ENCODE results near the gene XYLT2.
"Not testable (repeated sequence)": the region's sequence is repeated elsewhere in the genome, so short reads cannot be mapped to it uniquely, and the experiment has no call there.

The XYLT2 gene

GRCh38 chr17:50299776-50300175, 46.1 kb upstream of the XYLT2 start:
- H3K79me2 ChIP-seq (ENCODE audit: insufficient read depth, low read length), result no peaks in the 10 kb centered on the region
- H3K9ac ChIP-seq (ENCODE audit: low read depth, low read length, poor library complexity, severe bottlenecking), result no peak overlapping the region
- H3K4me2 ChIP-seq (ENCODE audit: low read depth, low read length, poor library complexity, severe bottlenecking), result no peak overlapping the region
- no peaks in the 10 kb centered on the region for H3F3A ChIP-seq (ENCODE audit: low read depth)
- no peaks in the 10 kb centered on the region for H3K27me3 ChIP-seq (ENCODE audit: insufficient read depth, low read length, poor library complexity, severe bottlenecking)
- no peaks in the 10 kb centered on the region for H3K36me3 ChIP-seq (ENCODE audit: insufficient read depth, low read length)
- no peak overlapping the region for H2AFZ ChIP-seq (ENCODE audit: low read length)
- no peak overlapping the region for H3K4me3 ChIP-seq (ENCODE audit: low read length, poor library complexity, severe bottlenecking)
- no peaks in the 10 kb centered on the region for H4K20me1 ChIP-seq (ENCODE audit: insufficient read depth, low read length, poor library complexity, severe bottlenecking)
- no peaks in the 10 kb centered on the region for H3K9me3 ChIP-seq (ENCODE audit: insufficient read depth, low read depth, low read length)
- TF ChIP-seq EZH2phosphoT487 (IDR thresholded peaks at IDR 0.05; ENCODE audit: borderline replicate concordance) (no peak), CTCF (conservative IDR thresholded peaks at IDR 0.05; ENCODE audit: low read length) (no peak)
- H3K4me1 ChIP-seq (ENCODE audit: insufficient read depth, low read length, poor library complexity, severe bottlenecking), result no peaks in the 10 kb centered on the region
- no peaks in the 10 kb centered on the region for H3K9me2 ChIP-seq (replicated peaks; ENCODE audit: low read depth, low read length)

- H3K4me1 ChIP-seq (ENCODE audit: insufficient read depth, low read length, poor library complexity, severe bottlenecking); H3F3A ChIP-seq (ENCODE audit: low read depth); H4K20me1 ChIP-seq (ENCODE audit: insufficient read depth, low read length, poor library complexity, severe bottlenecking); H3K4me3 ChIP-seq (ENCODE audit: low read length, poor library complexity, severe bottlenecking); H3K36me3 ChIP-seq (ENCODE audit: insufficient read depth, low read length); H3K79me2 ChIP-seq (ENCODE audit: insufficient read depth, low read length); H2AFZ ChIP-seq (ENCODE audit: low read length); H3K9me2 ChIP-seq (replicated peaks; ENCODE audit: low read depth, low read length); H3K4me2 ChIP-seq (ENCODE audit: low read depth, low read length, poor library complexity, severe bottlenecking); H3K27me3 ChIP-seq (ENCODE audit: insufficient read depth, low read length, poor library complexity, severe bottlenecking); H3K9ac ChIP-seq (ENCODE audit: low read depth, low read length, poor library complexity, severe bottlenecking); H3K9me3 ChIP-seq (ENCODE audit: insufficient read depth, low read depth, low read length): not testable (repeated sequence)
Observed at GRCh38 chr17:50300824-50301223, 45.1 kb upstream of the XYLT2 start.

- Histone ChIP-seq H3K79me2 (ENCODE audit: insufficient read depth, low read length) (no peaks in the 10 kb centered on the region), H3K4me1 (ENCODE audit: insufficient read depth, low read length, poor library complexity, severe bottlenecking) (no peaks in the 10 kb centered on the region), H3K4me2 (ENCODE audit: low read depth, low read length, poor library complexity, severe bottlenecking) (no peak overlapping the region), H3K27me3 (ENCODE audit: insufficient read depth, low read length, poor library complexity, severe bottlenecking) (no peaks in the 10 kb centered on the region), H3K9me2 (replicated peaks; ENCODE audit: low read depth, low read length) (no peaks in the 10 kb centered on the region), H3K4me3 (ENCODE audit: low read length, poor library complexity, severe bottlenecking) (no peak overlapping the region), H2AFZ (ENCODE audit: low read length) (no peak overlapping the region; the same call in 1 of the 2 replicates), H4K20me1 (ENCODE audit: insufficient read depth, low read length, poor library complexity, severe bottlenecking) (no peaks in the 10 kb centered on the region), H3K36me3 (ENCODE audit: insufficient read depth, low read length) (no peaks in the 10 kb centered on the region), H3K9me3 (ENCODE audit: insufficient read depth, low read depth, low read length) (no peaks in the 10 kb centered on the region), H3F3A (ENCODE audit: low read depth) (no peaks in the 10 kb centered on the region), H3K9ac (ENCODE audit: low read depth, low read length, poor library complexity, severe bottlenecking) (no peak overlapping the region)
- TF ChIP-seq EZH2phosphoT487 (IDR thresholded peaks at IDR 0.05; ENCODE audit: borderline replicate concordance) (no peak), CTCF (conservative IDR thresholded peaks at IDR 0.05; ENCODE audit: low read length) (no peak)
Observed at GRCh38 chr17:50301891-50302584, 43.9 kb upstream of the XYLT2 start.

GRCh38 chr17:50303051-50303450, 42.9 kb upstream of the XYLT2 start:
- Histone ChIP-seq H3K4me3 (ENCODE audit: low read length, poor library complexity, severe bottlenecking) (no peak overlapping the region), H2AFZ (ENCODE audit: low read length) (no peak overlapping the region), H3K27me3 (ENCODE audit: insufficient read depth, low read length, poor library complexity, severe bottlenecking) (no peaks in the 10 kb centered on the region), H3K4me1 (ENCODE audit: insufficient read depth, low read length, poor library complexity, severe bottlenecking) (no peaks in the 10 kb centered on the region), H3K9me2 (replicated peaks; ENCODE audit: low read depth, low read length) (no peaks in the 10 kb centered on the region), H3K79me2 (ENCODE audit: insufficient read depth, low read length) (no peaks in the 10 kb centered on the region), H4K20me1 (ENCODE audit: insufficient read depth, low read length, poor library complexity, severe bottlenecking) (no peaks in the 10 kb centered on the region), H3F3A (ENCODE audit: low read depth) (no peaks in the 10 kb centered on the region), H3K9me3 (ENCODE audit: insufficient read depth, low read depth, low read length) (no peaks in the 10 kb centered on the region), H3K36me3 (ENCODE audit: insufficient read depth, low read length) (no peaks in the 10 kb centered on the region), H3K4me2 (ENCODE audit: low read depth, low read length, poor library complexity, severe bottlenecking) (no peak overlapping the region), H3K9ac (ENCODE audit: low read depth, low read length, poor library complexity, severe bottlenecking) (no peak overlapping the region)
- TF ChIP-seq CTCF (conservative IDR thresholded peaks at IDR 0.05; ENCODE audit: low read length), result no peak
- TF ChIP-seq EZH2phosphoT487 (IDR thresholded peaks at IDR 0.05; ENCODE audit: borderline replicate concordance), result no peak

Data from Loucy (cell line).